Measurements from ENCODE around the gene THAP4. TPM values are rescaled to one million over a fixed set of nuclear protein-coding genes. Genes with fewer than 3 reads are reported as not detected.
"Not testable (repeated sequence)": the region's sequence is repeated elsewhere in the genome, so short reads cannot be mapped to it uniquely, and the experiment has no call there.

THAP4 gene
- total RNA-seq, 1 donor from 2014 or later = 42.4 TPM

DNA sequence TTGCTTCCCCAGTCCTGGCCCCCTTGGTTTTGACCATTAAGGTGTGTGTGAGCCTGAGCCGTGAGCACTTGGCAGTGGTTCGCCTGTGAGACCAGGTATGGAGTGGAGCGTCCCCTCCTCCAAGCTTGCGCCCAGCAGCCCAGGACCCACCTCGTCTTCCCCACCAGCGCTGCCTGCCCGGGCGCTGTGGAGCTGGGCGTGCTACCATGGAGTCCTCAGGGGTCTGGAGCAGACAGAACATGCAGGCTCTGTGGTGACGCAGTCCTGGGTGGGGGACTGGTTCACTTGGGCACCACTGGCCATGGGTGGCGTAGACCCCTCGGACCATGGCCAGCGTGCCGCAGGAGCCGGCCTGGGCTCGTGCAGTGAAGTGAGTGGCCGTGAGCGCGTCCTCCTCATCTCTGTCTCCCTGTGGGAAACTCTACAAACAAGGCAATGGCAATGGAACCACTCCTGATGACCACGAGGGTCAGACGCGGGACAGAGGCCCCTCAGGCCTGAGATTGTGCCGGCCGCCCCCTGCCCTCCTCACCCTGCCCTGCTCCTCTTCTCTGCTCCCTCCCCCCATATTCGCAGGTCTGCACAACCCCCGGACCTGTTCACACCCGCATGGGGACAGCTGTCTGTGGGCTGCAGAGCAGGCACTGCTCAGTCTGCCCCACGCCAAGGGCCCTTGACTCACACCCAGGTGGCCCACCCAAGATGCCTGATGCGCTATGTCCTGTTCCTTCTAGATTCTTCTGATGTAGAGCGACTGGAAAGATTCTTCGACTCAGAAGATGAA lies 34.7 kb upstream of the THAP4 start:
- no peak overlapping the region for H3K4me3 ChIP-seq (ENCODE audit: low read depth, low read length)
- TF ChIP-seq, protein P1, sequence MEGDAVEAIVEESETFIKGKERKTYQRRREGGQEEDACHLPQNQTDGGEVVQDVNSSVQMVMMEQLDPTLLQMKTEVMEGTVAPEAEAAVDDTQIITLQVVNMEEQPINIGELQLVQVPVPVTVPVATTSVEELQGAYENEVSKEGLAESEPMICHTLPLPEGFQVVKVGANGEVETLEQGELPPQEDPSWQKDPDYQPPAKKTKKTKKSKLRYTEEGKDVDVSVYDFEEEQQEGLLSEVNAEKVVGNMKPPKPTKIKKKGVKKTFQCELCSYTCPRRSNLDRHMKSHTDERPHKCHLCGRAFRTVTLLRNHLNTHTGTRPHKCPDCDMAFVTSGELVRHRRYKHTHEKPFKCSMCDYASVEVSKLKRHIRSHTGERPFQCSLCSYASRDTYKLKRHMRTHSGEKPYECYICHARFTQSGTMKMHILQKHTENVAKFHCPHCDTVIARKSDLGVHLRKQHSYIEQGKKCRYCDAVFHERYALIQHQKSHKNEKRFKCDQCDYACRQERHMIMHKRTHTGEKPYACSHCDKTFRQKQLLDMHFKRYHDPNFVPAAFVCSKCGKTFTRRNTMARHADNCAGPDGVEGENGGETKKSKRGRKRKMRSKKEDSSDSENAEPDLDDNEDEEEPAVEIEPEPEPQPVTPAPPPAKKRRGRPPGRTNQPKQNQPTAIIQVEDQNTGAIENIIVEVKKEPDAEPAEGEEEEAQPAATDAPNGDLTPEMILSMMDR (conservative IDR thresholded peaks at IDR 0.05; ENCODE audit: low read depth, low read length) = no peak
- DNase-seq (ENCODE audit: low read depth) = no peak

DNA sequence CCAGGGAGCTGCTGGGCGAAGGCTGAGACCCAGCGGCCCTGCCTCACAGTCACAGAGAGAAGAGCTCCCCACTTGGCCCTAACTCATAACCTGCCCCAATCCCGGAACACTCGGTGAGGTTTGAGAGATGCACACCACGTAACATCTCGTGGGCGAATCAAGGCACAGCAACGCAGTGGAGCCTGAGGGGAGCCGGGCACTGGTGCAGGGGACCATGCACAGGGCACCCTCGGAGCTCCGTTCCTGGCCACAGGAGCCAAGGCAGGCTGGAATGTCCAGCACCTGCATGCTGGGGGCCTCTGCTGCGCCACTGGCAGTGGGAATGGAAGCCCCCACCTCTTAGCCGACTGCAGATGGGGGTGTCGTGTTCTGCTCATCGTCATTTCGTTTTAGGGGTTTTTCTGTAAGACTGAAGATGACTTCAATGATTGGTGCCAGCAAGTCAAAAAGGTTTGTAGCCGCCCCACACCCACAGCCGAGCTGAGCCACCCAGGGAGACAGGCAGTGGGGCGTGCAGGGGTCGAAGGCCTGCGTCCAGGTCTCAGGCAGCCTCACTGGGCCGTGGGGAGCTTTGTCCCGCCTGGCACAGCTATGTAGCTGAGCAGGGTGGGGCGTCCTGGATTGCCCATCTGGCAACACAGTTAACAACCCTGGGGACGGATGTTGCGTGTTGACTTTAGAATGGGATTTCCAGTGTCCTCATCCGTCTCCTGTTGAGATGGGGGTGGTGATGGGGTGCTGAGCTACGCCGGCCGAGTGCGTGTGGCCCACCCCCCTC lies 33.6 kb upstream of the THAP4 start:
- TF ChIP-seq, protein P1 (conservative IDR thresholded peaks at IDR 0.05; ENCODE audit: low read depth, low read length) = no peak
- H3K4me3 ChIP-seq (ENCODE audit: low read depth, low read length) = no peak overlapping the region
- no peak for DNase-seq (ENCODE audit: low read depth)

- DNase-seq (ENCODE audit: low read depth) = no peak
- no peak overlapping the region for H3K4me3 ChIP-seq (ENCODE audit: low read depth, low read length)
- TF ChIP-seq, protein P1 (conservative IDR thresholded peaks at IDR 0.05; ENCODE audit: low read depth, low read length) = no peak
Observed at GRCh38 chr2:241668839-241669238, 31.9 kb upstream of the THAP4 start.

DNA sequence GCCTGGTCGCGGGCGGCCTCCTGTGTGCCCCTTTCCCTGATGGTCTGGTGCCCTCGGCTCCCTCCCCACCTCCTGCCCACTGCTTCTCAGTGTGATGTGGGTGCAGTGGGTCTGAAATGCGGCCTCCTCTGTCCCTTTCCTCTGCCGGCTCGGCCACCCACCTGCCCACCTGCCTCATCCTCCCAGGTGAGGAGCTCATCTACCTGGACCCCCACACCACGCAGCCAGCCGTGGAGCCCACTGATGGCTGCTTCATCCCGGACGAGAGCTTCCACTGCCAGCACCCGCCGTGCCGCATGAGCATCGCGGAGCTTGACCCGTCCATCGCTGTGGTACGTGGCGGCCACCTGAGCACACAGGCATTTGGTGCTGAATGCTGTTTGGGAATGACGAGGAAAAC lies 31.4 kb upstream of the THAP4 start:
- TF ChIP-seq, protein P1 (conservative IDR thresholded peaks at IDR 0.05; ENCODE audit: low read depth, low read length) = no peak
- H3K4me3 ChIP-seq (ENCODE audit: low read depth, low read length) = no peak overlapping the region
- no peak for DNase-seq (ENCODE audit: low read depth)

- TF ChIP-seq, protein P1 (conservative IDR thresholded peaks at IDR 0.05; ENCODE audit: low read depth, low read length) = no peak
- no peak overlapping the region for H3K4me3 ChIP-seq (ENCODE audit: low read depth, low read length)
- DNase-seq (ENCODE audit: low read depth) = no peak
Observed at GRCh38 chr2:241666627-241667400, 29.9 kb upstream of the THAP4 start.

DNA sequence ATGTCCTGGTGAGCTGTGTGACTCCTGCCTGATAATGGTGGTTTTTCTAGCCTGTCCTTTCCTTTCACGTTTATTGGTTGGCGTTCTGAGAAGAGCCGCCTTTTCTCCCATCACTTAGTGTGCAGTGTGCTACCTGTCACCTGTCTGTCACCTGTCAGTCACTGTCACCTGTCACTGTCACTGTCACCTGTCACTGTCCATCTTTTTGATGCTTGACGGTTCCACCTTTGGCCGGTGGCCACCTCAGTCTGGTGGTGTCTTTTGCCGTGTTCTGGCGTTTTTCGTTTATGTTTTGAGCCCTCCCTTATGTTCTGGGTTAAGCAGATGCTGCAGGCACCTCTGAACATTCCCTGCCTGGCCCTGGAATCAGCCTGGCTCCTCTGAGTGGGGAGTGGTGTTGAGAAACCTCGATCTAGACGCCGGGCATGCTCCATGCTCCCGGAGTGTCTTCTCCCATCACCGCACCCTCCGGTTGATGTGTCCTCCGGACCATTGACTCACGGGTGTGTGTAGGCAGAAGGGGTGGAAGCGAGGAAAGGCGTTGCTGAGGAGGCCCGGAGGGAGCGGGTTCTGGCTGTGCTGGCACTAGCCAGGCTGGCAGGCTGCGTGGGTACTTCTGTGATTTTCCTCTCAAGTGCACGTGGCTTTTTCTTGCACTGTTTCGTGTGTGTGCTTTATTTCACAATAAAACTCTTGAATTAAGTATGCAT lies 28.9 kb upstream of the THAP4 start:
- no peak for DNase-seq (ENCODE audit: low read depth)
- no peak overlapping the region for H3K4me3 ChIP-seq (ENCODE audit: low read depth, low read length)
- TF ChIP-seq, protein P1 (conservative IDR thresholded peaks at IDR 0.05; ENCODE audit: low read depth, low read length) = no peak

- DNase-seq (ENCODE audit: low read depth); H3K4me3 ChIP-seq (ENCODE audit: low read depth, low read length): not testable (repeated sequence)
Observed at GRCh38 chr2:241662731-241663130, 25.8 kb upstream of the THAP4 start.
